GM12872 (cell line): ENCODE results near the gene RAB7A.
A peak's percentile ranks its signal among the peaks of the same experiment; 100 is the strongest.

Source experiments
- CTCF ChIP-seq: IDR thresholded peaks from 3 replicates; pipeline ENCODE4 v1.5.1; 2011; ENCODE audit warnings: low read depth, mild to moderate bottlenecking, low read length, moderate library complexity; ENCODE audit not compliant: insufficient read depth

Gene RAB7A

GRCh38 chr3:128845119-128845777, 119.3 kb downstream of the RAB7A start:
- TF ChIP-seq CTCF, result peak; percentile 41; the same call in 2 of the 3 replicates

GRCh38 chr3:128845778-128846485, 119.9 kb downstream of the RAB7A start:
- peak; percentile 48 for TF ChIP-seq CTCF

DNA sequence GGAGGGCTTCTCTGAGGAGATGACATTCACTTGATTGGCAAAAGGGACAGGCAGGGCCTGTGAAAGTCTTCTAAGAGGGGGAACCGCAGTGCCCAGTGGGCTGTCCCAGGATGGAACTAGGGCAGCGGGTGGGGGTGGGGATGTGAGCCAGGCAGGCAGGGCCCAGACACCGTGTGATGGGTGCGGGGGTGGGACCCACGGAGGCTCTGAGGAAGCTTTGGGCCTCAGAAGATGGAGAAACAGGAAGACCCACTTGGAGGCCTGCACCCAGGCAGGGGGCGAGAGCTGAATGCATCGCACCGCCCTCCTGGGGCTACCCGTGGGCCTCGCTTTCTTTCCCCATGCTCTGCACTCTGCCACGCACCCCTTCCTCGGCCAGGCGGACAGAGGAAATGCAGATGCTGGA, 120.5 kb downstream of the RAB7A start:
- TF ChIP-seq CTCF, result no peak

GRCh38 chr3:128847666-128848370, 121.8 kb downstream of the RAB7A start:
- no peak for TF ChIP-seq CTCF

- no peak for TF ChIP-seq CTCF
These were observed 123.0 kb downstream of the RAB7A start for GRCh38 chr3:128848936-128849335.

DNA sequence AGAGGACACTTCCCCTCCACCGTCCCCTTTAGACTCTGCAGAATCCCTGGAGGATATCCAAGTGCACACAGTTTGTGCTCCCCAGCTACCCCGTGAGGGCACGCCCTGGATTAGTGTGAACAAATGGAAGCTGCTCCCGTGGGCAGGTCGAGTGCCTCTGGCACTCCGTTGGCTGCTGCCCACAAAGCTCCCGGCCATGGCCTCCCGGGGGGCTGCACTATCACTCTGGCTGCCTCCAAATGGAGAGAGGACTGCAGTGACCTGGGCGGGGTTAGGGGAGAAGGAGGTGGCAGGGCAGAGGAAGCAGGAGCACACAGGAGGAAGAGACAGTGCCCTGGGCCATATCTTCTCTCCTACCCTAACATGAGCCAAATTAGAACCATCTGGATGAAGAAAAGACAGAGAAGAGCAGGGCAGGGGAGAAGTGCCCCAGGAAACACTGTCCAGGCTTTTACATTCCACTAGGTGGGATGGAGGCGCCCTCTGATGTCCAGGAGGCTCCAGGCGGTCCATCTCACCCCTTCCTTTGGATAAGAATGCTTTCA, 124.0 kb downstream of the RAB7A start:
- TF ChIP-seq CTCF, result no peak

- no peak for TF ChIP-seq CTCF
These were observed 124.6 kb downstream of the RAB7A start for GRCh38 chr3:128850544-128850943.
